Astrocyte (in vitro differentiated cells and primary cell): ENCODE measurements around the gene KRTAP5-5. TPM values are rescaled to one million over a fixed set of nuclear protein-coding genes. Genes with fewer than 3 reads are reported as not detected.
"Not testable (repeated sequence)": the region's sequence is repeated elsewhere in the genome, so short reads cannot be mapped to it uniquely, and the experiment has no call there.

ENCODE experiments used
- DNase-seq: peaks from one replicate; pipeline ENCODE4 v3.0.0-alpha.2; 2010; ENCODE audit warnings: low read depth
- FAIRE-seq: peaks from 2 replicates; lab custom pipeline; 2011; peaks lifted over from hg19 to GRCh38; lab: Jason Lieb, UNC
- H2AFZ ChIP-seq: 2 replicates; pipeline ENCODE4 v1.6.0; 2012; ENCODE audit warnings: low read depth, low read length, inconsistent platforms
- H3K27ac ChIP-seq: 2 replicates; pipeline ENCODE4 v1.5.1; 2011; ENCODE audit warnings: low read depth, low read length, inconsistent platforms
- H3K27me3 ChIP-seq: 2 replicates; pipeline ENCODE4 v1.6.0; 2011; ENCODE audit warnings: low read length, inconsistent platforms; ENCODE audit not compliant: insufficient read depth
- H3K36me3 ChIP-seq: 2 replicates; pipeline ENCODE4 v1.5.1; 2011; ENCODE audit warnings: low read length, inconsistent platforms; ENCODE audit not compliant: insufficient read depth
- H3K4me1 ChIP-seq: 2 replicates; pipeline ENCODE4 v1.5.1; 2011; ENCODE audit warnings: low read length, inconsistent platforms; ENCODE audit not compliant: insufficient read depth
- H3K4me2 ChIP-seq: 2 replicates; pipeline ENCODE4 v1.6.0; 2012; ENCODE audit warnings: low read length, inconsistent platforms
- H3K4me3 ChIP-seq: 2 replicates; pipeline ENCODE4 v1.5.1; 2011; ENCODE audit warnings: low read depth, mild to moderate bottlenecking, low read length, inconsistent platforms; ENCODE audit not compliant: insufficient read depth
- H3K79me2 ChIP-seq: 2 replicates; pipeline ENCODE4 v1.6.0; 2012; ENCODE audit warnings: mild to moderate bottlenecking, low read length, inconsistent platforms; ENCODE audit not compliant: insufficient read depth
- H3K9ac ChIP-seq: 2 replicates; pipeline ENCODE4 v1.6.0; 2012; ENCODE audit warnings: mild to moderate bottlenecking, low read length, inconsistent platforms
- H3K9me3 ChIP-seq: 2 replicates; pipeline ENCODE4 v1.5.1; 2012; ENCODE audit warnings: low read depth, mild to moderate bottlenecking, low read length, inconsistent platforms; ENCODE audit not compliant: insufficient read depth
- H4K20me1 ChIP-seq: 2 replicates; pipeline ENCODE4 v1.6.0; 2012; ENCODE audit warnings: low read length, inconsistent platforms; ENCODE audit not compliant: insufficient read depth
- H3K27ac Mint-ChIP-seq: one replicate; pipeline ENCODE4 v1.8.0; 2021; ENCODE audit warnings: mild to moderate bottlenecking, mixed read lengths; ENCODE audit not compliant: unreplicated experiment
- H3K27me3 Mint-ChIP-seq: one replicate; pipeline ENCODE4 v1.8.0; 2021; ENCODE audit warnings: low read depth, mixed read lengths; ENCODE audit not compliant: unreplicated experiment
- H3K36me3 Mint-ChIP-seq: one replicate; pipeline ENCODE4 v1.8.0; 2021; ENCODE audit warnings: low read depth, mixed read lengths; ENCODE audit not compliant: unreplicated experiment
- H3K4me1 Mint-ChIP-seq: one replicate; pipeline ENCODE4 v1.8.0; 2021; ENCODE audit warnings: low read depth, mixed read lengths; ENCODE audit not compliant: unreplicated experiment
- H3K4me3 Mint-ChIP-seq: one replicate; pipeline ENCODE4 v1.8.0; 2021; ENCODE audit warnings: mild to moderate bottlenecking, moderate library complexity, mixed read lengths; ENCODE audit not compliant: unreplicated experiment
- H3K9me3 Mint-ChIP-seq: one replicate; pipeline ENCODE4 v1.8.0; 2021; ENCODE audit warnings: mild to moderate bottlenecking, mixed read lengths; ENCODE audit not compliant: unreplicated experiment
- EZH2 ChIP-seq: IDR thresholded peaks from 2 replicates; pipeline ENCODE4 v1.6.1; 2012; ENCODE audit warnings: mild to moderate bottlenecking, low read length, inconsistent platforms; ENCODE audit not compliant: insufficient read depth
- total RNA-seq: library from RNA; stranded (reverse); gene quantifications from 2 replicates; pipeline ENCODE4 v1.2.1, GENCODE V29; 2021
- TF ChIP-seq, protein P1 (sequence below): IDR thresholded peaks from 2 replicates; pipeline ENCODE4 v1.5.1; 2011; ENCODE audit warnings: low read depth, mild to moderate bottlenecking, inconsistent platforms, low read length, moderate library complexity; ENCODE audit not compliant: insufficient read depth

The KRTAP5-5 gene
- total RNA-seq, 1 donor from 2014 or later: not detected

DNA sequence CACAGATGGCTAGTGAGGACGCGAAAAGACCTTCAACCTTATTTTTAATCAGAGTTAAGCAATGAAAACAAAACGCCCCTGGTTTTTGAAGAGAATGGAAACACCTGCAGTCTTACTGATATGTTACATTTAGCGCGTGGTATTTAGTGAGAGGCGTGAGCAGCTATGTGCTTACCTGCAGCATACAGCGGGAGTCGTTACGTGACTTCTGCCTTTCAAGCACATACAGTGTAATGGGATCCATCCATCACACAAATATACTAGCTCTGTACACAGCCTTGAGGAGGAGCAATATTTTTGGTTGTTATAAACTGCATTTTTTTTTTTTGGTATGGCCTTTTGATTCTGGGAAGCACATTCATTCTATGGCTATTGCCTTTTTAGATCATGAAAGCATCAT is 36.9 kb upstream of the KRTAP5-5 start:
- TF ChIP-seq EZH2: no peak
- TF ChIP-seq, protein P1, sequence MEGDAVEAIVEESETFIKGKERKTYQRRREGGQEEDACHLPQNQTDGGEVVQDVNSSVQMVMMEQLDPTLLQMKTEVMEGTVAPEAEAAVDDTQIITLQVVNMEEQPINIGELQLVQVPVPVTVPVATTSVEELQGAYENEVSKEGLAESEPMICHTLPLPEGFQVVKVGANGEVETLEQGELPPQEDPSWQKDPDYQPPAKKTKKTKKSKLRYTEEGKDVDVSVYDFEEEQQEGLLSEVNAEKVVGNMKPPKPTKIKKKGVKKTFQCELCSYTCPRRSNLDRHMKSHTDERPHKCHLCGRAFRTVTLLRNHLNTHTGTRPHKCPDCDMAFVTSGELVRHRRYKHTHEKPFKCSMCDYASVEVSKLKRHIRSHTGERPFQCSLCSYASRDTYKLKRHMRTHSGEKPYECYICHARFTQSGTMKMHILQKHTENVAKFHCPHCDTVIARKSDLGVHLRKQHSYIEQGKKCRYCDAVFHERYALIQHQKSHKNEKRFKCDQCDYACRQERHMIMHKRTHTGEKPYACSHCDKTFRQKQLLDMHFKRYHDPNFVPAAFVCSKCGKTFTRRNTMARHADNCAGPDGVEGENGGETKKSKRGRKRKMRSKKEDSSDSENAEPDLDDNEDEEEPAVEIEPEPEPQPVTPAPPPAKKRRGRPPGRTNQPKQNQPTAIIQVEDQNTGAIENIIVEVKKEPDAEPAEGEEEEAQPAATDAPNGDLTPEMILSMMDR: no peak
- Histone ChIP-seq H3K79me2 (no peaks in the 10 kb centered on the region), H4K20me1 (no peaks in the 10 kb centered on the region), H3K4me3 (no peak overlapping the region), H3K4me1 (no peaks in the 10 kb centered on the region), H2AFZ (no peak overlapping the region), H3K9ac (no peak overlapping the region), H3K4me2 (no peak overlapping the region), H3K9me3 (no peaks in the 10 kb centered on the region), H3K27me3 (peaks cover 24% of the 10 kb centered on the region), H3K36me3 (no peaks in the 10 kb centered on the region), H3K27ac (no peak overlapping the region)
- FAIRE-seq (no peak), DNase-seq (no peak)
- Mint-ChIP-seq H3K27me3 (peaks cover 61% of the 10 kb centered on the region), H3K36me3 (peaks cover 3% of the 10 kb centered on the region), H3K27ac (no peak overlapping the region), H3K9me3 (no peaks in the 10 kb centered on the region), H3K4me1 (peaks cover 5% of the 10 kb centered on the region), H3K4me3 (no peak overlapping the region)

DNA sequence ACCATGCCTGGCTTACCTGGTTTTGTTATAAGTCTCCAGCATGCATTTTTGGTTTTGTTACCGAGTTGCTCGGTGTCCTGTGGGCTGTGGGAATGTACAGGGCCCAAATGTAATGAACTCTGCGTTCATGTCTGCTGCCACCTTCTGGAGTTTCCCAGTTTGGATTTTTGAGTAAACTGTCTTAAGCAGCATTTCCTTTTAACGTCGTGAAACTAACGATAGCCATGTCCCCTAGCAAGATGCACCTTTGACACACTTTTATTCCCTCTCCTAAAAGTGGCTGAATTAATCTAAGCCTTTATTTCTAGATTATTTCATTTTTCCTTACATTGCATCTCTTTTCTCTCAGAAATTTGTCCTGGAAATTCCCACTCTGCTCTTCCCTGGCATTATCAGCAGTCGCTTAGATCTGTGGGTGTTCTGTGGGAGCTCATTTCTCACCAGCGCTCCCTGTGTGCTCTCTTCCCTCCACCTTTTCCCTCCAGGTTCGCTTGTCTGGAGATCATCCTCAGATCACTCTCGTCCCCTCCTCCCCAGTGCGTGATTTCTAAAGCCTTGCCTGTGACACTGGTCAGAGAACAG is 33.5 kb upstream of the KRTAP5-5 start:
- H3K9ac ChIP-seq, H3K27ac ChIP-seq, DNase-seq, H3K4me1 ChIP-seq, H3K9me3 Mint-ChIP-seq, H3K27ac Mint-ChIP-seq, H4K20me1 ChIP-seq, H3K4me1 Mint-ChIP-seq, H2AFZ ChIP-seq, H3K36me3 ChIP-seq, H3K4me2 ChIP-seq, H3K4me3 ChIP-seq, H3K4me3 Mint-ChIP-seq, FAIRE-seq, H3K79me2 ChIP-seq, H3K9me3 ChIP-seq, H3K36me3 Mint-ChIP-seq: not testable (repeated sequence)
- peaks cover 70% of the 10 kb centered on the region for H3K27me3 Mint-ChIP-seq
- peaks cover 24% of the 10 kb centered on the region for H3K27me3 ChIP-seq

DNA sequence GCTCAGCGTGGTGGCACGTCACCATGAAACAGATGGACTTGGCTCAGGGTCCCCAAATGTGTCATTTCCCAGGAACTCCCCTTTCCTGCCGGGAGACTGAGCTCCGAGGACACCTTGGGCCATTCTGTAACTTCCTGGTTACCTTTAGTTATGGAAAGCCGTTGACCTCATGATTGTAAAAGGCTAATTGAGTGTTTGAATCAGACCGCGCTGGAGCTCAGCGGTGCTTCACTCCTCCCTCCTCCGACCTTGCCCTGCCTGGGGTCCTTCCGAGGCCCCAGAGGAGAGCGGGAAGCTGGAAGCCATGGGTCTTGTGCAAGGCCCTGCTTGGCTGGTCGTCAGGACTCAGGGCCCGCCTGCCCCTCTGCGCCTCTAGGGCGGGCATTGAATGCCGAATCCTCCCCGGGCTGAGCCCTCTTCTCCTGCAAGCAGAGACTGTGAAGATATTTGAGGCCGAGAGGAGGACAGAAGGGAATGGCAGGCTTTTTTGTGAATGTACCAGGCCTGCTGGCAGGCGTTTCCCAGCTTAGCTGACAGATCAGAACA is 32.9 kb upstream of the KRTAP5-5 start:
- DNase-seq, H3K4me1 ChIP-seq, H3K79me2 ChIP-seq, H3K4me3 Mint-ChIP-seq, H3K36me3 ChIP-seq, FAIRE-seq, H3K4me3 ChIP-seq, H4K20me1 ChIP-seq, H2AFZ ChIP-seq, H3K36me3 Mint-ChIP-seq, H3K9ac ChIP-seq, H3K4me2 ChIP-seq, H3K27ac Mint-ChIP-seq, H3K27ac ChIP-seq, H3K4me1 Mint-ChIP-seq, H3K9me3 ChIP-seq, H3K9me3 Mint-ChIP-seq: not testable (repeated sequence)
- H3K27me3 Mint-ChIP-seq: peaks cover 73% of the 10 kb centered on the region
- H3K27me3 ChIP-seq: peaks cover 22% of the 10 kb centered on the region
